ENCODE measurements around the gene TTLL10. TPM values are rescaled to one million over a fixed set of nuclear protein-coding genes. Genes with fewer than 3 reads are reported as not detected.

The TTLL10 gene
- total and polyA plus RNA-seq, 2 donors from 2014 or later, result 1.5 TPM; not detected in 1

DNA sequence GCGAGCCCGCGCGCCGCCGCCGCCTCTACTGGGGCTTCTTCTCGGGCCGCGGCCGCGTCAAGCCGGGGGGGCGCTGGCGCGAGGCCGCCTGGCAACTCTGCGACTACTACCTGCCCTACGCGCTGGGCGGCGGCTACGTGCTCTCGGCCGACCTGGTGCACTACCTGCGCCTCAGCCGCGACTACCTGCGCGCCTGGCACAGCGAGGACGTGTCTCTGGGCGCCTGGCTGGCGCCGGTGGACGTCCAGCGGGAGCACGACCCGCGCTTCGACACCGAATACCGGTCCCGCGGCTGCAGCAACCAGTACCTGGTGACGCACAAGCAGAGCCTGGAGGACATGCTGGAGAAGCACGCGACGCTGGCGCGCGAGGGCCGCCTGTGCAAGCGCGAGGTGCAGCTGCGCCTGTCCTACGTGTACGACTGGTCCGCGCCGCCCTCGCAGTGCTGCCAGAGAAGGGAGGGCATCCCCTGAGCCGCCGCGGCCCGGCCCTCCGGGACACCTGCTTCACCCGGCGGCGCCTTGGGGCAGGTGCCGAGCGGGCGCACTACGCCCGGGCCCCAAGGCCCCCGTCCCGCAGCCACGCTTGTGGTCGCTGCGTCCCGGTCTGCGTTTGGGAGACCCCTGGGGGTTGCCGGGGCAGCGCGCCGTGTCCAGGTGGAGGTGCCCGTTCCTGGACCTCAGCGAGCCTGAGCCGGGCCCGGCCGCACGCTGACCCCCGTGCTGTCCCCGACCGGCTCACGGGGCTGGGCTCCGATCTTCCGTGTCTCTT, 59.3 kb downstream of the TTLL10 start:
- intact Hi-C loops (cut with DNase I), result loop anchor here (10.0 kb wide), 1 partner anchor 108 kb away; no protein-coding TSS in a partner anchor
- Histone ChIP-seq H3K27me3 (ENCODE audit: control insufficient read depth, insufficient read depth, low read length) (no peaks in the 10 kb centered on the region), H3K4me1 (ENCODE audit: control insufficient read depth in 2 of 3, insufficient read depth in 2 of 3, low read depth in 1 of 3, low read length in 3 of 3) (peaks cover 0 to 25% (median 12%) of the 10 kb centered on the region in 3 donors), H3K27ac (ENCODE audit: low read depth in 2 of 2, low read length in 2 of 2) (no peak overlapping the region), H3K9ac (ENCODE audit: low read length in 3 of 3) (no peak overlapping the region), H3K4me3 (ENCODE audit: low read length in 3 of 3) (peak overlapping the region in 1 of 3 donors; percentile 25), H3K36me3 (ENCODE audit: control insufficient read depth in 2 of 3, insufficient read depth in 3 of 3, low read length in 3 of 3) (peaks cover 0 to 6% (median 0%) of the 10 kb centered on the region in 3 donors), H3K9me3 (ENCODE audit: control insufficient read depth in 2 of 3, insufficient read depth in 1 of 3, low read length in 3 of 3) (no peaks in the 10 kb centered on the region)
- DNase-seq, result peak in 1 of 5 donors; percentile 74
- TF ChIP-seq, protein P1, sequence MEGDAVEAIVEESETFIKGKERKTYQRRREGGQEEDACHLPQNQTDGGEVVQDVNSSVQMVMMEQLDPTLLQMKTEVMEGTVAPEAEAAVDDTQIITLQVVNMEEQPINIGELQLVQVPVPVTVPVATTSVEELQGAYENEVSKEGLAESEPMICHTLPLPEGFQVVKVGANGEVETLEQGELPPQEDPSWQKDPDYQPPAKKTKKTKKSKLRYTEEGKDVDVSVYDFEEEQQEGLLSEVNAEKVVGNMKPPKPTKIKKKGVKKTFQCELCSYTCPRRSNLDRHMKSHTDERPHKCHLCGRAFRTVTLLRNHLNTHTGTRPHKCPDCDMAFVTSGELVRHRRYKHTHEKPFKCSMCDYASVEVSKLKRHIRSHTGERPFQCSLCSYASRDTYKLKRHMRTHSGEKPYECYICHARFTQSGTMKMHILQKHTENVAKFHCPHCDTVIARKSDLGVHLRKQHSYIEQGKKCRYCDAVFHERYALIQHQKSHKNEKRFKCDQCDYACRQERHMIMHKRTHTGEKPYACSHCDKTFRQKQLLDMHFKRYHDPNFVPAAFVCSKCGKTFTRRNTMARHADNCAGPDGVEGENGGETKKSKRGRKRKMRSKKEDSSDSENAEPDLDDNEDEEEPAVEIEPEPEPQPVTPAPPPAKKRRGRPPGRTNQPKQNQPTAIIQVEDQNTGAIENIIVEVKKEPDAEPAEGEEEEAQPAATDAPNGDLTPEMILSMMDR (IDR thresholded peaks at IDR 0.05; ENCODE audit: borderline replicate concordance, extremely low read depth, insufficient read depth), result no peak
- FAIRE-seq, result no peak

DNA sequence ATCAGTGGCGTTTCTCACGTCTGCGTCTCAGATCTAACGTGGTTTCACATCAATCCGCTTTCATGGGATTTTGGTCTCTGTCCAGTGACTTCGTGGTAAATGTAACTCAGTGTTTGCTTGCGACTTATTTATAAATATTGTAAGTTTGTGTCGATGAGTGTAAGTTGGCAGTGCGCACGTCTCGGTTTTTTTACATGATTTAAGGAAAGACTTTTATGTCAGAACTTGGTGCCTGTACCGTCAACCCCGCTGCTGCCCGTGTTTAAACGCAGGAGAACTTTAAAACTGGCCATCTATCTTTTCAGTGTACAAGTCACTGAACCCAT, 59.9 kb downstream of the TTLL10 start:
- FAIRE-seq, result no peak
- Histone ChIP-seq H3K27ac (ENCODE audit: low read depth in 2 of 2, low read length in 2 of 2) (no peak overlapping the region), H3K9me3 (ENCODE audit: control insufficient read depth in 2 of 3, insufficient read depth in 1 of 3, low read length in 3 of 3) (no peaks in the 10 kb centered on the region), H3K4me1 (ENCODE audit: control insufficient read depth in 2 of 3, insufficient read depth in 2 of 3, low read depth in 1 of 3, low read length in 3 of 3) (peaks cover 0 to 25% (median 12%) of the 10 kb centered on the region in 3 donors), H3K4me3 (ENCODE audit: low read length in 3 of 3) (no peak overlapping the region), H3K27me3 (ENCODE audit: control insufficient read depth, insufficient read depth, low read length) (no peaks in the 10 kb centered on the region), H3K9ac (ENCODE audit: low read length in 3 of 3) (no peak overlapping the region), H3K36me3 (ENCODE audit: control insufficient read depth in 2 of 3, insufficient read depth in 3 of 3, low read length in 3 of 3) (peaks cover 0 to 3% (median 0%) of the 10 kb centered on the region in 3 donors)
- intact Hi-C loops (cut with DNase I), result loop anchor here (10.0 kb wide), 1 partner anchor 109 kb away; no protein-coding TSS in a partner anchor
- no peak for DNase-seq
- TF ChIP-seq, protein P1 (IDR thresholded peaks at IDR 0.05; ENCODE audit: borderline replicate concordance, extremely low read depth, insufficient read depth), result no peak

DNA sequence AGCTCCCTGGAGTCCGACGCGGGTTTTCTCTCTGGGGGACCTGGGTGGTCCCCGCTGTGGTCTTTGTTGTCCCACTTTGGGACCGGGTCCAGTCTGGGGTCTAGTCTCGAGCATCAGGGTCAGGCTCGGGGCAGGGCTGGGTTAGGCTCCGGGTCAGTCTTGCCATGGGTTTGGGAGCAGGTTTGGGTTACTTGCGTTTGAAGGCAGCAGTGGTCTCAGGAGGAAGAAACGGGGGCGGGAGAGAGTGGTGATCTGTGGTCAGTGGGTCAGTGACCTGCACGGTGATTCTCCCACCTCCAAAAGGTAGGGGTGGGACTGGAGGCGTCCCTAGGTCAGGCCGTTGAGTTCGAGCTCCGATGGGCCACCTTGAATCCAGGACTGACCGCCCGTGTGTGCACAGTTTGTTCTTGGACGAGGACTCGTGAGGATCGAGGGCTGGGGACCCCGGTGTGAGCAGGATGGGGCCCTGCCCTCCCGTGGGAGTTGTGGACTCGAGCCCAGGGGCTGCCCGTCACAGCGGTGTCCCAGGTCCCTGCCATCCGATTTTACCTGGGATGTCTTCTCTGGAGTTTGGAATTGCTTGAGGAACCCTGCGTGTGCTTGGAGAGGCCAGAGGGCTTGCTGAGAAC, 60.6 kb downstream of the TTLL10 start:
- Histone ChIP-seq H3K4me3 (ENCODE audit: low read length in 3 of 3) (no peak overlapping the region), H3K27me3 (ENCODE audit: control insufficient read depth, insufficient read depth, low read length) (no peaks in the 10 kb centered on the region), H3K36me3 (ENCODE audit: control insufficient read depth in 2 of 3, insufficient read depth in 3 of 3, low read length in 3 of 3) (peaks cover 0 to 2% (median 0%) of the 10 kb centered on the region in 3 donors), H3K9me3 (ENCODE audit: control insufficient read depth in 2 of 3, insufficient read depth in 1 of 3, low read length in 3 of 3) (no peaks in the 10 kb centered on the region), H3K27ac (ENCODE audit: low read depth in 2 of 2, low read length in 2 of 2) (no peak overlapping the region), H3K9ac (ENCODE audit: low read length in 3 of 3) (no peak overlapping the region), H3K4me1 (ENCODE audit: control insufficient read depth in 2 of 3, insufficient read depth in 2 of 3, low read depth in 1 of 3, low read length in 3 of 3) (peaks cover 0 to 23% (median 12%) of the 10 kb centered on the region in 3 donors)
- FAIRE-seq, result no peak
- intact Hi-C loops (cut with DNase I), result loop anchor here (10.0 kb wide), 1 partner anchor 109 kb away; no protein-coding TSS in a partner anchor
- TF ChIP-seq, protein P1 (IDR thresholded peaks at IDR 0.05; ENCODE audit: borderline replicate concordance, extremely low read depth, insufficient read depth), result no peak
- DNase-seq, result no peak

Data from kidney (tissue), 14 donors.